Measurements from ENCODE around the gene FKBP2. TPM values are rescaled to one million over a fixed set of nuclear protein-coding genes. Genes with fewer than 3 reads are reported as not detected.

Gene FKBP2
- total RNA-seq, 4 donors from 2014 or later, result 50.7 to 89.6 (median 56.0) TPM

DNA sequence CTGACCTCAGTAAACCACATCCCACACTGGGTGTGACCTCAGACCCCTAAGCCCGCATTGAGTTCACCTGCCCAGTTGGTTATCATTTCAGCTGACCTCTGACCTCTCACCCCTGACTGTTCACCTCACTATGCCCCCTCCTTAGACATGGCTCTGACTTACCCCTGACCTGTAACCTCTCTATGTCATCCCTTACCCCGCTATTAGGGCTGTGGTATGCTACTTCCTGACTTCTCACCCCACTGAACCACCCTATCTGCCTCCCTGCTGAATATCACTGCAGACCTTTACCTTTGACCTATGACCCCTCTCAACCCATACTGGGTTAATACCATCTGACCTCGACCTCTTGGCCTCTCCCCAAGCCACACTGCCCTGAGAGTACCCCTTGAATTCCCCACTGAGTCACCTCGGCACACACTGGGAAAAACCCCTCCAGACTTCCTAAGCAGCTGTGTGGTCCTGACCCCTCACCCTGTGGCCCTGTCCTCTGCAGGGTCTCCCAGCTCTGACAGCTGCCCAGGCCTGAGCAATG is 18.7 kb downstream of the FKBP2 start:
- peaks cover 0 to 20% (median 0%) of the 10 kb centered on the region in 3 donors for H3K4me1 ChIP-seq
- 73 to 77% methylated on average over 3 to 4 of the region's 4 CpGs for whole genome bisulfite sequencing, 2 donors
- no peaks in the 10 kb centered on the region for H3K9me3 ChIP-seq
- no peak overlapping the region for H3K27ac ChIP-seq
- H3K4me3 ChIP-seq, result no peak overlapping the region
- H3K27me3 ChIP-seq, result no peaks in the 10 kb centered on the region
- intact Hi-C loops (cut with DNase I), result no loop called here
- TF ChIP-seq POLR2A (IDR thresholded peaks at IDR 0.05) (no peak), CTCF (IDR thresholded peaks at IDR 0.05) (no peak)
- H3K36me3 ChIP-seq, result peaks cover 54 to 100% (median 60%) of the 10 kb centered on the region in 3 donors
- DNase-seq, result no peak

GRCh38 chr11:64260147-64260708 is 19.3 kb downstream of the FKBP2 start:
- Histone ChIP-seq H3K4me1 (peaks cover 0 to 20% (median 0%) of the 10 kb centered on the region in 3 donors), H3K9me3 (no peaks in the 10 kb centered on the region), H3K27me3 (no peaks in the 10 kb centered on the region), H3K4me3 (no peak overlapping the region), H3K27ac (no peak overlapping the region), H3K36me3 (peaks cover 56 to 100% (median 59%) of the 10 kb centered on the region in 3 donors)
- intact Hi-C loops (cut with DNase I), result no loop called here
- WGBS, 2 donors, result 76 to 93% methylated on average over 5 to 6 of the region's 6 CpGs
- DNase-seq, result no peak
- TF ChIP-seq CTCF (IDR thresholded peaks at IDR 0.05), result no peak
- TF ChIP-seq POLR2A (IDR thresholded peaks at IDR 0.05), result no peak

GRCh38 chr11:64261556-64262080 is 20.7 kb downstream of the FKBP2 start:
- intact Hi-C loops (cut with DNase I), result no loop called here
- peaks cover under 1 to 17% (median 2%) of the 10 kb centered on the region in 3 donors for H3K4me1 ChIP-seq
- no peak overlapping the region for H3K4me3 ChIP-seq
- 88 to 94% methylated on average over 4 to 5 of the region's 18 CpGs for WGBS, 2 donors
- DNase-seq, result no peak
- no peak overlapping the region for H3K27ac ChIP-seq
- peaks cover 51 to 100% (median 55%) of the 10 kb centered on the region in 3 donors for H3K36me3 ChIP-seq
- TF ChIP-seq POLR2A (IDR thresholded peaks at IDR 0.05) (no peak), CTCF (IDR thresholded peaks at IDR 0.05) (no peak)
- H3K9me3 ChIP-seq, result no peaks in the 10 kb centered on the region
- H3K27me3 ChIP-seq, result no peaks in the 10 kb centered on the region

GRCh38 chr11:64262271-64263002 is 21.5 kb downstream of the FKBP2 start:
- Histone ChIP-seq H3K9me3 (no peaks in the 10 kb centered on the region), H3K27ac (no peak overlapping the region), H3K4me3 (no peak overlapping the region), H3K36me3 (peaks cover 50 to 97% (median 54%) of the 10 kb centered on the region in 3 donors), H3K4me1 (peaks cover 9 to 22% (median 9%) of the 10 kb centered on the region in 3 donors), H3K27me3 (no peaks in the 10 kb centered on the region)
- TF ChIP-seq POLR2A (IDR thresholded peaks at IDR 0.05) (no peak), CTCF (IDR thresholded peaks at IDR 0.05) (no peak)
- DNase-seq, result no peak
- intact Hi-C loops (cut with DNase I), result no loop called here
- 89 to 97% methylated on average over 10 to 15 of the region's 42 CpGs for WGBS, 2 donors

All from esophagus squamous epithelium (tissue), 5 donors.